Epithelial cell of esophagus (primary cell): Measurements from ENCODE around the gene KRT6C.
A peak's percentile ranks its signal among the peaks of the same experiment; 100 is the strongest.

Experiments
- DNase-seq: peaks from one replicate; pipeline ENCODE4 v3.0.0; 2010; ENCODE audit warnings: low read depth
- H3K4me3 ChIP-seq: 2 replicates; pipeline ENCODE4 v1.5.1; 2011; ENCODE audit warnings: mild to moderate bottlenecking, low read length, control low read depth
- CTCF ChIP-seq: IDR thresholded peaks from 2 replicates; pipeline ENCODE4 v1.5.1; 2011; ENCODE audit warnings: low read depth, mild to moderate bottlenecking, low read length, control low read depth, inconsistent platforms; ENCODE audit not compliant: insufficient read depth; ENCODE audit errors: missing control alignments

The KRT6C gene

GRCh38 chr12:52434760-52435530 is 38.7 kb downstream of the KRT6C start:
- H3K4me3 ChIP-seq = no peak overlapping the region
- DNase-seq = peak; percentile 88
- no peak for TF ChIP-seq CTCF

GRCh38 chr12:52434081-52434733 is 39.4 kb downstream of the KRT6C start, which contains the start of gene KRT75:
Gene KRT75 (minus strand): TSS chr12:52434371. CDS start chr12:52434304, 67 bp downstream.
- no peak for TF ChIP-seq CTCF
- peak; percentile 94 for DNase-seq
- no peak within 1 kb of the TSS for H3K4me3 ChIP-seq

- H3K4me3 ChIP-seq = no peak overlapping the region
- TF ChIP-seq CTCF = no peak
- no peak for DNase-seq
Measured at GRCh38 chr12:52433501-52434080, 40.0 kb downstream of the KRT6C start.

- TF ChIP-seq CTCF = no peak
- DNase-seq = no peak
Measured at GRCh38 chr12:52432559-52433207, 40.9 kb downstream of the KRT6C start.

GRCh38 chr12:52428121-52428520 is 45.5 kb downstream of the KRT6C start:
- H3K4me3 ChIP-seq = no peak overlapping the region
- no peak for DNase-seq
- TF ChIP-seq CTCF = no peak

More at GRCh38 chr12:52432559-52433207, 40.9 kb downstream of the KRT6C start:
- no peak overlapping the region for H3K4me3 ChIP-seq

GRCh38 chr12:52427083-52427482 is 46.5 kb downstream of the KRT6C start:
- peak; percentile 67 for DNase-seq
- H3K4me3 ChIP-seq = no peak overlapping the region
- no peak for TF ChIP-seq CTCF
